Loucy (cell line): Measurements from ENCODE around the gene TAAR2.

ENCODE experiments used
- EZH2phosphoT487 ChIP-seq: fragments of 200-600 bp; IDR thresholded peaks from 2 replicates; pipeline ENCODE4 v1.6.1; 2018; ENCODE audit warnings: antibody characterized with exemption, mild to moderate bottlenecking, moderate library complexity, borderline replicate concordance
- TF ChIP-seq, protein P1 (sequence below): fragments of 200-600 bp; sonication (generic); conservative IDR thresholded peaks from 2 replicates; pipeline ENCODE4 v1.5.1; 2014; ENCODE audit warnings: mild to moderate bottlenecking, antibody characterized with exemption, low read length

DNA sequence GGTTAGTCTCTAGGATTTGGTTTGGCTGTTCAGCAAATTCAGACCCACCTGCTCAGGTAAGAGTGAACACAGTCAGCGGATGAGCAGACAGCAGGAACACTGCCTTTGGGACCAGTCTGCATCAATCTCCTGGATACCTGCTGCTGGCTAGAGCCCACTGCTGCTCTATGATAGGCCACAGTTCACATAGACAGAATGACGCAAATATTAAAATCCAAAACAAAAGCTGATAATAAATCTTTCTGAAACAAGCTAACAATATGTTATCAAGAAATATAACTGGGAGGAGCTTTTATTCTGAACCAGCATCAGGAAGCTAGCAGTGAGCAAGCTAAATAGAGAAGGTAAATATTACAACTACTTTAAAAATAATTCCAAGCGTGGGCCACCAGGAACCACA lies 35.0 kb upstream of the TAAR2 start, which contains the start of gene TAAR1:
- TF ChIP-seq, protein P1, sequence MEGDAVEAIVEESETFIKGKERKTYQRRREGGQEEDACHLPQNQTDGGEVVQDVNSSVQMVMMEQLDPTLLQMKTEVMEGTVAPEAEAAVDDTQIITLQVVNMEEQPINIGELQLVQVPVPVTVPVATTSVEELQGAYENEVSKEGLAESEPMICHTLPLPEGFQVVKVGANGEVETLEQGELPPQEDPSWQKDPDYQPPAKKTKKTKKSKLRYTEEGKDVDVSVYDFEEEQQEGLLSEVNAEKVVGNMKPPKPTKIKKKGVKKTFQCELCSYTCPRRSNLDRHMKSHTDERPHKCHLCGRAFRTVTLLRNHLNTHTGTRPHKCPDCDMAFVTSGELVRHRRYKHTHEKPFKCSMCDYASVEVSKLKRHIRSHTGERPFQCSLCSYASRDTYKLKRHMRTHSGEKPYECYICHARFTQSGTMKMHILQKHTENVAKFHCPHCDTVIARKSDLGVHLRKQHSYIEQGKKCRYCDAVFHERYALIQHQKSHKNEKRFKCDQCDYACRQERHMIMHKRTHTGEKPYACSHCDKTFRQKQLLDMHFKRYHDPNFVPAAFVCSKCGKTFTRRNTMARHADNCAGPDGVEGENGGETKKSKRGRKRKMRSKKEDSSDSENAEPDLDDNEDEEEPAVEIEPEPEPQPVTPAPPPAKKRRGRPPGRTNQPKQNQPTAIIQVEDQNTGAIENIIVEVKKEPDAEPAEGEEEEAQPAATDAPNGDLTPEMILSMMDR = no peak
- no peak for TF ChIP-seq EZH2phosphoT487
